Measurements from ENCODE around the gene DRD1. TPM values are rescaled to one million over a fixed set of nuclear protein-coding genes. Genes with fewer than 3 reads are reported as not detected.
"Not testable (repeated sequence)": the region's sequence is repeated elsewhere in the genome, so short reads cannot be mapped to it uniquely, and the experiment has no call there.

The DRD1 gene
- total RNA-seq, 2 experiments from 2014 or later, result not detected

GRCh38 chr5:175448276-175448675, 4.3 kb upstream of the DRD1 start:
- H3K9me3 Mint-ChIP-seq, result no peaks in the 10 kb centered on the region
- Histone ChIP-seq H3K4me3 (ENCODE audit: low read length) (no peak overlapping the region), H3K9me3 (ENCODE audit: control insufficient read depth in 1 of 2, insufficient read depth in 1 of 2, low read length in 2 of 2) (peaks cover 0 to 10% of the 10 kb centered on the region in 2 experiments), H3K27me3 (ENCODE audit: control insufficient read depth in 1 of 2, insufficient read depth in 2 of 2, low read length in 2 of 2) (peaks cover 24 to 28% of the 10 kb centered on the region in 2 experiments), H3K4me1 (ENCODE audit: insufficient read depth, low read length) (peaks cover 13% of the 10 kb centered on the region), H3K27ac (ENCODE audit: low read depth in 1 of 2, low read length in 2 of 2) (no peak overlapping the region), H3K36me3 (ENCODE audit: insufficient read depth, low read length) (no peaks in the 10 kb centered on the region)
- peaks cover 63% of the 10 kb centered on the region for H3K27me3 Mint-ChIP-seq
- H3K4me3 Mint-ChIP-seq, result no peak overlapping the region
- DNase-seq (no peak), ATAC-seq (ENCODE audit: poor library complexity) (no peak)
- H3K4me1 Mint-ChIP-seq (ENCODE audit: low read depth), result peaks cover 5% of the 10 kb centered on the region
- H3K27ac Mint-ChIP-seq, result no peak overlapping the region
- TF ChIP-seq CTCF (IDR thresholded peaks at IDR 0.05), result no peak
- H3K36me3 Mint-ChIP-seq (ENCODE audit: low read depth), result no peaks in the 10 kb centered on the region
- ChIA-PET POLR2A (no interaction called here), CTCF (interaction anchor here (1.1 to 1.6 kb wide), 2 partner anchors 9 to 16 kb away, joined by 3 to 6 read pairs; no protein-coding TSS in a partner anchor)
- intact Hi-C loops (cut with DNase I, micrococcal nuclease), result no loop called here

- ChIA-PET POLR2A (no interaction called here), CTCF (interaction anchor here (1.1 kb wide), 1 partner anchor 10 kb away, joined by 3 read pairs; no protein-coding TSS in a partner anchor)
- TF ChIP-seq CTCF (IDR thresholded peaks at IDR 0.05), result no peak
- Histone ChIP-seq H3K4me3 (ENCODE audit: low read length) (no peak overlapping the region), H3K9me3 (ENCODE audit: control insufficient read depth in 1 of 2, insufficient read depth in 1 of 2, low read length in 2 of 2) (peaks cover 0 to 10% of the 10 kb centered on the region in 2 experiments), H3K27ac (ENCODE audit: low read depth in 1 of 2, low read length in 2 of 2) (no peak overlapping the region), H3K27me3 (ENCODE audit: control insufficient read depth in 1 of 2, insufficient read depth in 2 of 2, low read length in 2 of 2) (peaks cover 32 to 35% of the 10 kb centered on the region in 2 experiments), H3K4me1 (ENCODE audit: insufficient read depth, low read length) (peaks cover 13% of the 10 kb centered on the region), H3K36me3 (ENCODE audit: insufficient read depth, low read length) (no peaks in the 10 kb centered on the region)
- Mint-ChIP-seq H3K4me3 (no peak overlapping the region), H3K27ac (no peak overlapping the region), H3K9me3 (no peaks in the 10 kb centered on the region), H3K4me1 (ENCODE audit: low read depth) (peaks cover 5% of the 10 kb centered on the region), H3K36me3 (ENCODE audit: low read depth) (no peaks in the 10 kb centered on the region), H3K27me3 (peaks cover 64% of the 10 kb centered on the region)
- intact Hi-C loops (cut with DNase I, micrococcal nuclease), result no loop called here
- DNase-seq, result no peak
- ATAC-seq (ENCODE audit: poor library complexity), result no peak
These were observed 3.6 kb upstream of the DRD1 start for GRCh38 chr5:175447571-175447970.

- DNase-seq; H3K4me3 Mint-ChIP-seq; H3K27ac Mint-ChIP-seq; CTCF ChIA-PET; H3K36me3 Mint-ChIP-seq (ENCODE audit: low read depth); ATAC-seq (ENCODE audit: poor library complexity); H3K4me1 Mint-ChIP-seq (ENCODE audit: low read depth); H3K36me3 ChIP-seq (ENCODE audit: insufficient read depth, low read length); H3K9me3 Mint-ChIP-seq; H3K4me3 ChIP-seq (ENCODE audit: low read length); intact Hi-C loops (cut with DNase I, micrococcal nuclease); POLR2A ChIA-PET; H3K27ac ChIP-seq (ENCODE audit: low read depth in 1 of 2, low read length in 2 of 2): not testable (repeated sequence)
- Histone ChIP-seq H3K4me1 (ENCODE audit: insufficient read depth, low read length) (peaks cover 13% of the 10 kb centered on the region), H3K9me3 (ENCODE audit: control insufficient read depth in 1 of 2, insufficient read depth in 1 of 2, low read length in 2 of 2) (peaks cover 0 to 10% of the 10 kb centered on the region in 2 experiments), H3K27me3 (ENCODE audit: control insufficient read depth in 1 of 2, insufficient read depth in 2 of 2, low read length in 2 of 2) (peaks cover 41 to 43% of the 10 kb centered on the region in 2 experiments)
- H3K27me3 Mint-ChIP-seq, result peaks cover 67% of the 10 kb centered on the region
These were observed 2.4 kb upstream of the DRD1 start for GRCh38 chr5:175446378-175446777.

- peak overlapping the region; percentile 63 for H3K4me3 Mint-ChIP-seq
- H3K27me3 ChIP-seq (ENCODE audit: control insufficient read depth in 1 of 2, insufficient read depth in 2 of 2, low read length in 2 of 2), result peaks cover 40 to 52% of the 10 kb centered on the region in 2 experiments
- ATAC-seq (ENCODE audit: poor library complexity), result no peak
- peak; percentile 28 for TF ChIP-seq CTCF (IDR thresholded peaks at IDR 0.05)
- H3K9me3 ChIP-seq (ENCODE audit: control insufficient read depth in 1 of 2, insufficient read depth in 1 of 2, low read length in 2 of 2), result peaks cover 0 to 10% of the 10 kb centered on the region in 2 experiments
- H3K4me3 ChIP-seq (ENCODE audit: low read length), result no peak overlapping the region
- no peak for DNase-seq
- no peaks in the 10 kb centered on the region for H3K9me3 Mint-ChIP-seq
- ChIA-PET POLR2A (no interaction called here), CTCF (no interaction called here)
- H3K27ac Mint-ChIP-seq, result no peak overlapping the region
- peaks cover 75% of the 10 kb centered on the region for H3K27me3 Mint-ChIP-seq
- intact Hi-C loops (cut with DNase I, micrococcal nuclease), result loop anchor here in 1 of 2 experiments (2.0 kb wide), 1 partner anchor 494 kb away; no protein-coding TSS in a partner anchor
- H3K4me1 Mint-ChIP-seq (ENCODE audit: low read depth), result peaks cover 5% of the 10 kb centered on the region
- H3K4me1 ChIP-seq (ENCODE audit: insufficient read depth, low read length), result peaks cover 13% of the 10 kb centered on the region
- H3K36me3 ChIP-seq (ENCODE audit: insufficient read depth, low read length), result no peaks in the 10 kb centered on the region
- no peaks in the 10 kb centered on the region for H3K36me3 Mint-ChIP-seq (ENCODE audit: low read depth)
- no peak overlapping the region for H3K27ac ChIP-seq (ENCODE audit: low read depth in 1 of 2, low read length in 2 of 2)
These were observed 999 bp upstream of the DRD1 start for GRCh38 chr5:175444905-175445456.
